NCI-H2171 treated with DMSO at 0.1 percent for 48 hours (cell line): ENCODE measurements around the gene PLXNA3.
A peak's percentile ranks its signal among the peaks of the same experiment; 100 is the strongest.

Experiments used
- DNase-seq: peaks from one replicate; lab custom pipeline; 2025; lab: John Stamatoyannopoulos, UW

Gene PLXNA3

GRCh38 chrX:154458116-154458953 lies at the start of gene PLXNA3:
Gene PLXNA3 (plus strand): TSS chrX:154458281. CDS start chrX:154460184, 1,903 bp downstream.
- no peak for DNase-seq

GRCh38 chrX:154408659-154409221 lies 49.3 kb upstream of the PLXNA3 start:
- no peak for DNase-seq

GRCh38 chrX:154409222-154409871 lies 48.7 kb upstream of the PLXNA3 start, which contains the start of gene DNASE1L1:
Gene DNASE1L1 (minus strand): TSS chrX:154409254. CDS start chrX:154405568, 3,686 bp downstream.
- no peak for DNase-seq

- DNase-seq = peak; percentile 60
These were observed 46.1 kb upstream of the PLXNA3 start for GRCh38 chrX:154411981-154412340.

GRCh38 chrX:154412468-154412867 lies 45.6 kb upstream of the PLXNA3 start:
- DNase-seq = no peak

- no peak for DNase-seq
These were observed 44.9 kb upstream of the PLXNA3 start for GRCh38 chrX:154413142-154413541.

GRCh38 chrX:154417157-154417556 lies 40.9 kb upstream of the PLXNA3 start:
- no peak for DNase-seq

- DNase-seq = no peak
These were observed 38.9 kb upstream of the PLXNA3 start for GRCh38 chrX:154419189-154419588.

GRCh38 chrX:154419688-154420401 lies 38.2 kb upstream of the PLXNA3 start:
- DNase-seq = no peak

- DNase-seq = no peak
These were observed 37.7 kb upstream of the PLXNA3 start for GRCh38 chrX:154420402-154420756.

GRCh38 chrX:154426916-154427770 lies 30.9 kb upstream of the PLXNA3 start:
- no peak for DNase-seq

- DNase-seq = peak; percentile 90
These were observed 29.6 kb upstream of the PLXNA3 start, which contains the start of gene ATP6AP1 for GRCh38 chrX:154428176-154429171. Gene ATP6AP1 (plus strand): TSS chrX:154428677. CDS start chrX:154428693, 16 bp downstream.

- DNase-seq = no peak
These were observed 28.4 kb upstream of the PLXNA3 start for GRCh38 chrX:154429711-154430110.

GRCh38 chrX:154430479-154430878 lies 27.6 kb upstream of the PLXNA3 start:
- DNase-seq = no peak

- DNase-seq = no peak
These were observed 27.2 kb upstream of the PLXNA3 start for GRCh38 chrX:154430916-154431315.

GRCh38 chrX:154431341-154431740 lies 26.7 kb upstream of the PLXNA3 start:
- no peak for DNase-seq

GRCh38 chrX:154432210-154432609 lies 25.9 kb upstream of the PLXNA3 start:
- no peak for DNase-seq

GRCh38 chrX:154433605-154434004 lies 24.5 kb upstream of the PLXNA3 start:
- no peak for DNase-seq

- DNase-seq = no peak
These were observed 23.5 kb upstream of the PLXNA3 start for GRCh38 chrX:154434394-154435168.
